Endodermal cell (in vitro differentiated cells): ENCODE results near the gene RERE. TPM values are rescaled to one million over a fixed set of nuclear protein-coding genes. Genes with fewer than 3 reads are reported as not detected.

Experiments
- DNase-seq: peaks from one replicate; pipeline ENCODE4 v3.0.0-alpha.2; 2017
- H3K27ac ChIP-seq: 2 replicates; pipeline ENCODE4 v1.5.1; 2013; ENCODE audit warnings: mild to moderate bottlenecking, low read depth, low read length, moderate library complexity
- H3K27me3 ChIP-seq: 2 replicates; pipeline ENCODE4 v1.6.1; 2013; ENCODE audit warnings: mild to moderate bottlenecking, low read length, moderate library complexity; ENCODE audit not compliant: insufficient read depth, control insufficient read depth, poor library complexity, severe bottlenecking
- H3K36me3 ChIP-seq: 2 replicates; pipeline ENCODE4 v1.7.0; 2013; ENCODE audit warnings: mild to moderate bottlenecking, low read length, moderate library complexity; ENCODE audit not compliant: control insufficient read depth, insufficient read depth
- H3K4me1 ChIP-seq: one replicate; pipeline ENCODE4 v1.7.0; 2013; ENCODE audit warnings: low read length; ENCODE audit not compliant: control insufficient read depth, insufficient read depth
- H3K4me3 ChIP-seq: 2 replicates; pipeline ENCODE4 v1.5.1; 2013; ENCODE audit warnings: mild to moderate bottlenecking, low read length, moderate library complexity
- H3K9ac ChIP-seq: 2 replicates; pipeline ENCODE4 v1.6.1; 2013; ENCODE audit warnings: mild to moderate bottlenecking, low read length, moderate library complexity; ENCODE audit not compliant: poor library complexity, severe bottlenecking; ENCODE audit errors: extremely low read depth
- H3K9me3 ChIP-seq: 2 replicates; pipeline ENCODE4 v1.6.1; 2013; ENCODE audit warnings: mild to moderate bottlenecking, low read length, moderate library complexity; ENCODE audit not compliant: control insufficient read depth
- H3K27ac Mint-ChIP-seq: 2 replicates; pipeline ENCODE4 v1.8.0; 2020; ENCODE audit warnings: mixed read lengths
- H3K27me3 Mint-ChIP-seq: 2 replicates; pipeline ENCODE4 v1.8.0; 2021; ENCODE audit warnings: mild to moderate bottlenecking, mixed read lengths; ENCODE audit not compliant: insufficient read depth
- H3K36me3 Mint-ChIP-seq: 2 replicates; pipeline ENCODE4 v1.8.0; 2020; ENCODE audit warnings: low read depth, mixed read lengths
- H3K4me1 Mint-ChIP-seq: 2 replicates; pipeline ENCODE4 v1.8.0; 2020; ENCODE audit warnings: mixed read lengths
- H3K4me3 Mint-ChIP-seq: 2 replicates; pipeline ENCODE4 v1.8.0; 2020; ENCODE audit warnings: mild to moderate bottlenecking, moderate library complexity, mixed read lengths
- H3K9me3 Mint-ChIP-seq: 2 replicates; pipeline ENCODE4 v1.8.0; 2020; ENCODE audit warnings: mild to moderate bottlenecking, mixed read lengths
- CTCF ChIP-seq: fragments of 200-600 bp; sonication (generic); conservative IDR thresholded peaks from 2 replicates; pipeline ENCODE4 v1.5.0; 2021; ENCODE audit warnings: antibody characterized with exemption, mild to moderate bottlenecking
- WGBS, 2 experiments: methylation state at CpG; one replicate each; pipeline versions ENCODE4 v1.1.5 to v1.1.7; 2013; ENCODE audit warnings: missing lambda C conversion rate in 2 of 2, mixed read lengths in 1 of 2; ENCODE audit not compliant: insufficient coverage in 1 of 2, insufficient read length in 1 of 2; 5-methylcytosine and 5-hydroxymethylcytosine counted together
- total RNA-seq, 2 donors: library from RNA; stranded (reverse); fragmentation: NEBNext Ultra II Directional in 1 of 2; extraction: Animal tissue kit (Norgen Biotek cat#: 25700) in 1 of 2; gene quantifications; 2 replicates in 1 of 2; 3 replicates in 1 of 2; pipeline ENCODE4 v1.2.1, GENCODE V29; 2021

The RERE gene
- total RNA-seq, 2 donors from 2014 or later: 159 to 179 TPM

GRCh38 chr1:8467308-8467707 is 350.1 kb downstream of the RERE start:
- Histone ChIP-seq H3K4me1 (peaks cover 15% of the 10 kb centered on the region), H3K27ac (no peak overlapping the region), H3K9ac (no peak overlapping the region), H3K9me3 (no peaks in the 10 kb centered on the region), H3K4me3 (no peak overlapping the region), H3K36me3 (peaks cover 38% of the 10 kb centered on the region), H3K27me3 (no peaks in the 10 kb centered on the region)
- Mint-ChIP-seq H3K36me3 (peaks cover 9% of the 10 kb centered on the region), H3K27me3 (no peaks in the 10 kb centered on the region), H3K4me1 (peaks cover 44% of the 10 kb centered on the region), H3K27ac (no peak overlapping the region), H3K9me3 (no peaks in the 10 kb centered on the region), H3K4me3 (no peak overlapping the region)
- DNase-seq: no peak
- 100% methylated on average over 3 of the region's 3 CpGs; no CpG with 5 or more reads in 1 of the 2 experiments for WGBS, 2 experiments
- TF ChIP-seq CTCF: no peak

GRCh38 chr1:8465692-8466091 is 351.7 kb downstream of the RERE start:
- Mint-ChIP-seq H3K36me3 (peaks cover 11% of the 10 kb centered on the region), H3K4me1 (peaks cover 54% of the 10 kb centered on the region), H3K27me3 (no peaks in the 10 kb centered on the region), H3K4me3 (no peak overlapping the region), H3K9me3 (no peaks in the 10 kb centered on the region), H3K27ac (peak overlapping the region; percentile 60)
- Histone ChIP-seq H3K27ac (no peak overlapping the region), H3K9me3 (no peaks in the 10 kb centered on the region), H3K4me3 (no peak overlapping the region), H3K9ac (no peak overlapping the region), H3K27me3 (no peaks in the 10 kb centered on the region), H3K4me1 (peaks cover 20% of the 10 kb centered on the region), H3K36me3 (peaks cover 41% of the 10 kb centered on the region)
- no peak for DNase-seq
- 84 to 87% methylated on average over 8 to 13 of the region's 13 CpGs for WGBS, 2 experiments
- TF ChIP-seq CTCF: no peak

- Mint-ChIP-seq H3K4me3 (no peak overlapping the region), H3K9me3 (no peaks in the 10 kb centered on the region), H3K4me1 (peaks cover 59% of the 10 kb centered on the region), H3K27me3 (no peaks in the 10 kb centered on the region), H3K36me3 (peaks cover 8% of the 10 kb centered on the region), H3K27ac (peak overlapping the region; percentile 45)
- no peak for DNase-seq
- no peak overlapping the region for H3K27ac ChIP-seq
- 96% methylated on average over 4 to 5 of the region's 5 CpGs for WGBS, 2 experiments
- no peak overlapping the region for H3K9ac ChIP-seq
- H3K27me3 ChIP-seq: no peaks in the 10 kb centered on the region
- H3K4me3 ChIP-seq: no peak overlapping the region
- no peaks in the 10 kb centered on the region for H3K9me3 ChIP-seq
- TF ChIP-seq CTCF: no peak
- peaks cover 41% of the 10 kb centered on the region for H3K36me3 ChIP-seq
- peaks cover 20% of the 10 kb centered on the region for H3K4me1 ChIP-seq
Measured at GRCh38 chr1:8465013-8465412, 352.4 kb downstream of the RERE start.
